Measurements from ENCODE around the gene PLEKHM3. TPM values are rescaled to one million over a fixed set of nuclear protein-coding genes. Genes with fewer than 3 reads are reported as not detected.
A peak's percentile ranks its signal among the peaks of the same experiment; 100 is the strongest.

Gene PLEKHM3
- total and polyA plus RNA-seq, 2 of the 13 experiments (the other 11 are each of a cell fraction or from before 2014, with no cell fraction given): 4.5 to 4.7 TPM

DNA sequence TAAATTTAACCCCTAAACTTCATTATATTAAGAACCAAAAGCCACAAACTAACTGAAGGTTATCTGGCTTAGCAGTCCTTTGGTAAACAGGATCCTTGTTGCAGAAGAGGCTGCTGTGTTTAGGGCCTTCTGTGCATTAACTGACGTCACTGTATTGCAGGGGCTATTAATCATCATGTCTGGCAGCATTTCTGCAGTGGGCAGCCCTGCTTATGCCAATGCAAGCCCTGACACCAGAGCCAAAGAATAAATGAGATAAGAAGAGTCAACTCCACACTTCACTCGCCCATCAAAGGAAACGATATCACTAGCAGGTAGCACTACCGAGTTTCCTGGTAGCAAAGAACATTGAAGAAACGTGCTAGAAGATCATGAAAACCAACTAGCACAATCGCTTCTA, 110.6 kb downstream of the PLEKHM3 start (continued):
- TF ChIP-seq, protein P1, sequence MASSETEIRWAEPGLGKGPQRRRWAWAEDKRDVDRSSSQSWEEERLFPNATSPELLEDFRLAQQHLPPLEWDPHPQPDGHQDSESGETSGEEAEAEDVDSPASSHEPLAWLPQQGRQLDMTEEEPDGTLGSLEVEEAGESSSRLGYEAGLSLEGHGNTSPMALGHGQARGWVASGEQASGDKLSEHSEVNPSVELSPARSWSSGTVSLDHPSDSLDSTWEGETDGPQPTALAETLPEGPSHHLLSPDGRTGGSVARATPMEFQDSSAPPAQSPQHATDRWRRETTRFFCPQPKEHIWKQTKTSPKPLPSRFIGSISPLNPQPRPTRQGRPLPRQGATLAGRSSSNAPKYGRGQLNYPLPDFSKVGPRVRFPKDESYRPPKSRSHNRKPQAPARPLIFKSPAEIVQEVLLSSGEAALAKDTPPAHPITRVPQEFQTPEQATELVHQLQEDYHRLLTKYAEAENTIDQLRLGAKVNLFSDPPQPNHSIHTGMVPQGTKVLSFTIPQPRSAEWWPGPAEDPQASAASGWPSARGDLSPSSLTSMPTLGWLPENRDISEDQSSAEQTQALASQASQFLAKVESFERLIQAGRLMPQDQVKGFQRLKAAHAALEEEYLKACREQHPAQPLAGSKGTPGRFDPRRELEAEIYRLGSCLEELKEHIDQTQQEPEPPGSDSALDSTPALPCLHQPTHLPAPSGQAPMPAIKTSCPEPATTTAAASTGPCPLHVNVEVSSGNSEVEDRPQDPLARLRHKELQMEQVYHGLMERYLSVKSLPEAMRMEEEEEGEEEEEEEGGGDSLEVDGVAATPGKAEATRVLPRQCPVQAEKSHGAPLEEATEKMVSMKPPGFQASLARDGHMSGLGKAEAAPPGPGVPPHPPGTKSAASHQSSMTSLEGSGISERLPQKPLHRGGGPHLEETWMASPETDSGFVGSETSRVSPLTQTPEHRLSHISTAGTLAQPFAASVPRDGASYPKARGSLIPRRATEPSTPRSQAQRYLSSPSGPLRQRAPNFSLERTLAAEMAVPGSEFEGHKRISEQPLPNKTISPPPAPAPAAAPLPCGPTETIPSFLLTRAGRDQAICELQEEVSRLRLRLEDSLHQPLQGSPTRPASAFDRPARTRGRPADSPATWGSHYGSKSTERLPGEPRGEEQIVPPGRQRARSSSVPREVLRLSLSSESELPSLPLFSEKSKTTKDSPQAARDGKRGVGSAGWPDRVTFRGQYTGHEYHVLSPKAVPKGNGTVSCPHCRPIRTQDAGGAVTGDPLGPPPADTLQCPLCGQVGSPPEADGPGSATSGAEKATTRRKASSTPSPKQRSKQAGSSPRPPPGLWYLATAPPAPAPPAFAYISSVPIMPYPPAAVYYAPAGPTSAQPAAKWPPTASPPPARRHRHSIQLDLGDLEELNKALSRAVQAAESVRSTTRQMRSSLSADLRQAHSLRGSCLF (CRISPR knock-in tag; IDR thresholded peaks at IDR 0.05; ENCODE audit: borderline replicate concordance): no peak
- TF ChIP-seq, protein P2, sequence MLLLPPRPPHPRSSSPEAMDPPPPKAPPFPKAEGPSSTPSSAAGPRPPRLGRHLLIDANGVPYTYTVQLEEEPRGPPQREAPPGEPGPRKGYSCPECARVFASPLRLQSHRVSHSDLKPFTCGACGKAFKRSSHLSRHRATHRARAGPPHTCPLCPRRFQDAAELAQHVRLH (CRISPR knock-in tag; IDR thresholded peaks at IDR 0.05; ENCODE audit: borderline replicate concordance, low read depth): no peak

DNA sequence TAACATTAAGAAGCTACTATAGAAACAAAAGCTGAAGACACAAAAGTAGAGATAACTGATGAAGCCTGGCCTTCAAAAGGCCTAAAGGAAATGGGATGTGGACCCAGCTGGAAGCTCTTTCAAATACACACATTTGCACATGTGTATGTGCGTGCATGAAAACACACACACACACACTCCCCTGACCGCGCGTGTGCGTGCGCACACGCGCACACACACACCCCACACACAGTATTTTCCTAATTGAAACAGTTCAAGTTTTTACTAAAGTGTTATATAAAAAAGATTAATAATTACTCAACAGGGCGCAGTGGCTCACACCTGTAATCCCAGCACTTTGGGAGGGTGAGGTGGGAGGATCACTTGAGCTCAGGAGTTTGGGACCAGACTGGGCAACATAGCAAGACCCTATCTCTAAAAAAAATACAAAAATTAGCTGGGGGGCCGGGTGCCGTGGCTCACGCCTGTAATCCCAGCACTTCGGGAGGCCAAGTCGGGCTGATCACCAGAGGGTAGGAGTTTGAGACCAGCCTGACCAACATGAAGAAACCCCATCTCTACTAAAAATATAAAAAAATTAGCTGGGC, 111.5 kb downstream of the PLEKHM3 start:
- 95% methylated on average over 14 of the region's 14 CpGs for WGBS (ENCODE audit: low lambda C conversion rate)
- BruUV-seq (replicated peaks): no TSS peak
- H3K4me3 ChIP-seq (replicated peaks in 1 of 3; ENCODE audit: insufficient read depth in 1 of 3, low read depth in 2 of 3, low read length in 3 of 3): no peak overlapping the region
- TF ChIP-seq ZNF121 (CRISPR knock-in tag; IDR thresholded peaks at IDR 0.05): peak; percentile 68
- TF ChIP-seq, protein P3, sequence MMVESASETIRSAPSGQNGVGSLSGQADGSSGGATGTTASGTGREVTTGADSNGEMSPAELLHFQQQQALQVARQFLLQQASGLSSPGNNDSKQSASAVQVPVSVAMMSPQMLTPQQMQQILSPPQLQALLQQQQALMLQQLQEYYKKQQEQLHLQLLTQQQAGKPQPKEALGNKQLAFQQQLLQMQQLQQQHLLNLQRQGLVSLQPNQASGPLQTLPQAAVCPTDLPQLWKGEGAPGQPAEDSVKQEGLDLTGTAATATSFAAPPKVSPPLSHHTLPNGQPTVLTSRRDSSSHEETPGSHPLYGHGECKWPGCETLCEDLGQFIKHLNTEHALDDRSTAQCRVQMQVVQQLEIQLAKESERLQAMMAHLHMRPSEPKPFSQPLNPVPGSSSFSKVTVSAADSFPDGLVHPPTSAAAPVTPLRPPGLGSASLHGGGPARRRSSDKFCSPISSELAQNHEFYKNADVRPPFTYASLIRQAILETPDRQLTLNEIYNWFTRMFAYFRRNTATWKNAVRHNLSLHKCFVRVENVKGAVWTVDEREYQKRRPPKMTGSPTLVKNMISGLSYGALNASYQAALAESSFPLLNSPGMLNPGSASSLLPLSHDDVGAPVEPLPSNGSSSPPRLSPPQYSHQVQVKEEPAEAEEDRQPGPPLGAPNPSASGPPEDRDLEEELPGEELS (CRISPR knock-in tag; IDR thresholded peaks at IDR 0.05): no peak
- no peaks in the 10 kb centered on the region; a peak in 1 of 5 replicates for H3K36me3 ChIP-seq (replicated peaks in 1 of 2; ENCODE audit: control insufficient read depth in 1 of 2, insufficient read depth in 2 of 2, low read length in 2 of 2)
- H2AFZ ChIP-seq (ENCODE audit: low read length): no peak overlapping the region
- DNase-seq (ENCODE audit: low spot score) (no peak), ATAC-seq (no peak), FAIRE-seq (no peak)
- no peaks in the 10 kb centered on the region for H4K20me1 ChIP-seq (ENCODE audit: insufficient read depth, low read length)
- in situ Hi-C loops (cut with HindIII; ENCODE audit: extremely low pct_ligation_motif_present, low pct_unique_long_range_greater_than_20kb): no loop called here
- H3K4me1 ChIP-seq (ENCODE audit: insufficient read depth, low read length): peaks cover 42% of the 10 kb centered on the region
- no peak overlapping the region for H3K27ac ChIP-seq (ENCODE audit: extremely low read length, insufficient read depth, low read length)
- H3K4me2 ChIP-seq (ENCODE audit: low read depth, low read length): no peak overlapping the region
- CTCF ChIA-PET (ENCODE audit: low intra/inter-chr PET ratio, low total read pairs): no interaction called here
- POLR2A ChIA-PET: no interaction called here
- H3K9me3 ChIP-seq (ENCODE audit: low read length): no peaks in the 10 kb centered on the region
- H3K27me3 ChIP-seq (ENCODE audit: control insufficient read depth in 1 of 2, insufficient read depth in 2 of 2, low read length in 2 of 2): no peaks in the 10 kb centered on the region
- H3K9ac ChIP-seq (ENCODE audit: insufficient read depth, low read depth, low read length): no peak overlapping the region
- H3K79me2 ChIP-seq (ENCODE audit: insufficient read depth, low read length): no peaks in the 10 kb centered on the region
- intact Hi-C loops (cut with micrococcal nuclease; ENCODE audit: unreplicated experiment): no loop called here

All from HepG2 (cell line).